HAP-1 (cell line): ENCODE measurements around the gene FGF14.

Experiments used
- DNase-seq, 2 experiments: peaks; one replicate each; pipeline ENCODE4 v3.0.0-alpha.2; 2016 to 2020; ENCODE audit warnings: low spot score in 2 of 2
- H3K27me3 ChIP-seq: fragments of 250-450 bp; sonication (Bioruptor Pico); 2 replicates; pipeline ENCODE4 v1.5.1; 2020; ENCODE audit warnings: low read depth, mild to moderate bottlenecking, moderate library complexity
- H3K36me3 ChIP-seq: fragments of 250-450 bp; sonication (Bioruptor Pico); replicated peaks from 2 replicates; pipeline ENCODE4 v1.5.1; 2020; ENCODE audit warnings: mild to moderate bottlenecking
- H3K4me1 ChIP-seq: fragments of 250-450 bp; sonication (Bioruptor Pico); 2 replicates; pipeline ENCODE4 v1.5.1; 2020; ENCODE audit warnings: mild to moderate bottlenecking
- H3K4me3 ChIP-seq: fragments of 250-450 bp; sonication (Bioruptor Pico); 2 replicates; pipeline ENCODE4 v1.5.1; 2020; ENCODE audit warnings: mild to moderate bottlenecking, moderate library complexity
- H3K9me3 ChIP-seq: fragments of 250-450 bp; sonication (Bioruptor Pico); 2 replicates; pipeline ENCODE4 v1.5.1; 2020; ENCODE audit warnings: mild to moderate bottlenecking, moderate library complexity
- in situ Hi-C: fragments of 300-500 bp; cut with MboI; formaldehyde crosslinking; loops from 3 replicates; pipeline ENCODE4 v1.14.3; 2020; ENCODE audit warnings: low sequenced_read_pairs, inconsistent platforms, mixed read lengths

The FGF14 gene

GRCh38 chr13:102207680-102208342 lies 194.0 kb downstream of the FGF14 start:
- Histone ChIP-seq H3K4me3 (no peak overlapping the region), H3K4me1 (no peaks in the 10 kb centered on the region), H3K27me3 (no peaks in the 10 kb centered on the region), H3K36me3 (no peaks in the 10 kb centered on the region), H3K9me3 (no peaks in the 10 kb centered on the region)
- in situ Hi-C loops = no loop called here
- no peak for DNase-seq

GRCh38 chr13:102203718-102204117 lies 198.1 kb downstream of the FGF14 start:
- Histone ChIP-seq H3K4me3 (no peak overlapping the region), H3K27me3 (no peaks in the 10 kb centered on the region), H3K4me1 (no peaks in the 10 kb centered on the region), H3K36me3 (no peaks in the 10 kb centered on the region), H3K9me3 (no peaks in the 10 kb centered on the region)
- no peak for DNase-seq
- in situ Hi-C loops = no loop called here

- in situ Hi-C loops = no loop called here
- Histone ChIP-seq H3K36me3 (no peaks in the 10 kb centered on the region), H3K27me3 (no peaks in the 10 kb centered on the region), H3K4me3 (no peak overlapping the region), H3K4me1 (no peaks in the 10 kb centered on the region), H3K9me3 (no peaks in the 10 kb centered on the region)
- no peak for DNase-seq
These were observed 203.2 kb downstream of the FGF14 start for GRCh38 chr13:102198418-102199311.

GRCh38 chr13:102197193-102197592 lies 204.7 kb downstream of the FGF14 start:
- Histone ChIP-seq H3K4me3 (no peak overlapping the region), H3K27me3 (no peaks in the 10 kb centered on the region), H3K9me3 (no peaks in the 10 kb centered on the region), H3K36me3 (no peaks in the 10 kb centered on the region), H3K4me1 (no peaks in the 10 kb centered on the region)
- in situ Hi-C loops = no loop called here
- DNase-seq = no peak

- H3K9me3 ChIP-seq = no peaks in the 10 kb centered on the region
- no peak overlapping the region for H3K4me3 ChIP-seq
- in situ Hi-C loops = no loop called here
- H3K36me3 ChIP-seq = no peaks in the 10 kb centered on the region
- DNase-seq = no peak
- no peaks in the 10 kb centered on the region for H3K4me1 ChIP-seq
- no peaks in the 10 kb centered on the region for H3K27me3 ChIP-seq
These were observed 206.0 kb downstream of the FGF14 start for GRCh38 chr13:102195566-102196462.

- Histone ChIP-seq H3K27me3 (no peaks in the 10 kb centered on the region), H3K36me3 (no peaks in the 10 kb centered on the region), H3K4me3 (no peak overlapping the region), H3K4me1 (no peaks in the 10 kb centered on the region), H3K9me3 (no peaks in the 10 kb centered on the region)
- no peak for DNase-seq
- in situ Hi-C loops = no loop called here
These were observed 209.0 kb downstream of the FGF14 start for GRCh38 chr13:102192858-102193257.

- H3K36me3 ChIP-seq = no peaks in the 10 kb centered on the region
- no peak for DNase-seq
- in situ Hi-C loops = no loop called here
- no peaks in the 10 kb centered on the region for H3K4me1 ChIP-seq
- H3K4me3 ChIP-seq = no peak overlapping the region
- H3K9me3 ChIP-seq = no peaks in the 10 kb centered on the region
- no peaks in the 10 kb centered on the region for H3K27me3 ChIP-seq
These were observed 209.8 kb downstream of the FGF14 start for GRCh38 chr13:102191951-102192502.

GRCh38 chr13:102190930-102191329 lies 210.9 kb downstream of the FGF14 start:
- no peak for DNase-seq
- in situ Hi-C loops = no loop called here

GRCh38 chr13:102187313-102187712 lies 214.5 kb downstream of the FGF14 start:
- Histone ChIP-seq H3K9me3 (no peaks in the 10 kb centered on the region), H3K4me3 (no peak overlapping the region), H3K36me3 (no peaks in the 10 kb centered on the region), H3K4me1 (no peaks in the 10 kb centered on the region), H3K27me3 (no peaks in the 10 kb centered on the region)
- no peak for DNase-seq
- in situ Hi-C loops = no loop called here

More at GRCh38 chr13:102190930-102191329, 210.9 kb downstream of the FGF14 start:
- Histone ChIP-seq H3K4me1 (no peaks in the 10 kb centered on the region), H3K4me3 (no peak overlapping the region), H3K27me3 (no peaks in the 10 kb centered on the region), H3K36me3 (no peaks in the 10 kb centered on the region), H3K9me3 (no peaks in the 10 kb centered on the region)

- no peak for DNase-seq
- H3K4me1 ChIP-seq = no peaks in the 10 kb centered on the region
- H3K36me3 ChIP-seq = no peaks in the 10 kb centered on the region
- in situ Hi-C loops = no loop called here
- no peaks in the 10 kb centered on the region for H3K9me3 ChIP-seq
- H3K4me3 ChIP-seq = no peak overlapping the region
- no peaks in the 10 kb centered on the region for H3K27me3 ChIP-seq
These were observed 216.4 kb downstream of the FGF14 start for GRCh38 chr13:102185375-102185984.

GRCh38 chr13:102183509-102184182 lies 218.2 kb downstream of the FGF14 start:
- H3K36me3 ChIP-seq = no peaks in the 10 kb centered on the region
- H3K4me3 ChIP-seq = no peak overlapping the region
- H3K4me1 ChIP-seq = no peaks in the 10 kb centered on the region
- H3K9me3 ChIP-seq = no peaks in the 10 kb centered on the region
- no peaks in the 10 kb centered on the region for H3K27me3 ChIP-seq
- no peak for DNase-seq
- in situ Hi-C loops = no loop called here

GRCh38 chr13:102182170-102182569 lies 219.7 kb downstream of the FGF14 start:
- Histone ChIP-seq H3K9me3 (no peaks in the 10 kb centered on the region), H3K4me3 (no peak overlapping the region), H3K27me3 (no peaks in the 10 kb centered on the region), H3K4me1 (no peaks in the 10 kb centered on the region), H3K36me3 (no peaks in the 10 kb centered on the region)
- no peak for DNase-seq
- in situ Hi-C loops = no loop called here

GRCh38 chr13:102177431-102177830 lies 224.4 kb downstream of the FGF14 start:
- in situ Hi-C loops = no loop called here
- no peaks in the 10 kb centered on the region for H3K9me3 ChIP-seq
- no peak overlapping the region for H3K4me3 ChIP-seq
- H3K27me3 ChIP-seq = no peaks in the 10 kb centered on the region
- H3K36me3 ChIP-seq = no peaks in the 10 kb centered on the region
- DNase-seq = no peak
- no peaks in the 10 kb centered on the region for H3K4me1 ChIP-seq
